ENCODE data around the gene SEMA4D. TPM values are rescaled to one million over a fixed set of nuclear protein-coding genes. Genes with fewer than 3 reads are reported as not detected.

The SEMA4D gene
- total and polyA plus RNA-seq, 5 experiments from 2014 or later = 154 to 573 (median 359) TPM

DNA sequence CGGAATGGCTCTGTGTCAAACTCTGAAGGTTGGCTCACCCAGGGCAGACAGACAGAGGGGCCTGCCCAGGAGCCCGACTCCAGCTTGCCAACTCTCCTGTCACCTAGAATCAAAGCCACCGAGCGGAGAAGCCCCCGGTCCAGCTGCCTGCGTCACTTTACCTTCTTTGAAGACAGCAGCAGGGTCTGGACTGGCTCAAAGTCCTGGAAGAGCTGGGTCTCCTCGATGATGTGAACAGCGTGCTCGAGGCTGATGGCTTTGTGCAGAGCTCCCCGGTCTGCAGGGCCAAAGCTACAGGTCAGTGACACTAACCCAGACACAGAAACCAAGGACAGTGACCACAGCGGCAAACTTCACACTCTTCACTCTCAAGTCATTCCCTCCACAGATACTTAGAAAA is 111.7 kb downstream of the SEMA4D start:
- ATAC-seq (no peak), DNase-seq (no peak)
- Mint-ChIP-seq H3K4me1 (peaks cover 20 to 40% (median 28%) of the 10 kb centered on the region in 4 donors), H3K27me3 (no peaks in the 10 kb centered on the region), H3K36me3 (peaks cover 0 to 94% (median 24%) of the 10 kb centered on the region in 3 donors), H3K27ac (peak overlapping the region in 6 of 10 donors; percentile 20 to 89 (median 50)), H3K4me3 (no peak overlapping the region), H3K9me3 (no peaks in the 10 kb centered on the region)
- POLR2A ChIA-PET = interaction anchor here (0.7 to 1.4 kb wide), 3 partner anchors 11 to 154 kb away, joined by 3 read pairs; no protein-coding TSS in a partner anchor

DNA sequence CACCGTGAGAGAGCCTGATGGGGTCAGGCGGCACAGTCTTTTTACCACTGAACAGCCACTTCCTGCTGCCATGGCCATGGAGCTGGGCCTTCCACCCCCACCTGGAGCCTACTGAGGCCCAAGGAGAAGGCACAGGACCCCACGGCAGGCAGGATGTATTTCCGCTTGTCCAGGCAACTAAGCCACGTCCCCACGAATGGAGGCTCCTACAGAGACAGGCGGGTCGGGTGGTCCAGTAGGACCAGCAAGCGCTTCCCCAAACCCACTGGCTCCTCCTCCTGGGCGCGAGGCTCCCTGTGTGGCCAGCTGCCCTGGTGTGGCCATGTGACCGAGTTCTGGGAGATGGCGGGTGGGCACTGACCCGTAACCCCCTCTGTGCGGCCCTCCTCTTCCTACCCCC is 113.1 kb downstream of the SEMA4D start:
- ATAC-seq (no peak), DNase-seq (no peak)
- POLR2A ChIA-PET = interaction anchor here (1.4 kb wide), 1 partner anchor 8 kb away, joined by 3 read pairs; no protein-coding TSS in a partner anchor
- peaks cover 0 to 94% (median 23%) of the 10 kb centered on the region in 3 donors for H3K36me3 Mint-ChIP-seq
- H3K27ac Mint-ChIP-seq = peak overlapping the region in 4 of 10 donors; percentile 34 to 91 (median 60)
- H3K4me1 Mint-ChIP-seq = peaks cover 23 to 51% (median 33%) of the 10 kb centered on the region in 4 donors
- no peaks in the 10 kb centered on the region for H3K9me3 Mint-ChIP-seq
- H3K4me3 Mint-ChIP-seq = peak overlapping the region in 1 of 10 donors; percentile 8
- H3K27me3 Mint-ChIP-seq = no peaks in the 10 kb centered on the region

DNA sequence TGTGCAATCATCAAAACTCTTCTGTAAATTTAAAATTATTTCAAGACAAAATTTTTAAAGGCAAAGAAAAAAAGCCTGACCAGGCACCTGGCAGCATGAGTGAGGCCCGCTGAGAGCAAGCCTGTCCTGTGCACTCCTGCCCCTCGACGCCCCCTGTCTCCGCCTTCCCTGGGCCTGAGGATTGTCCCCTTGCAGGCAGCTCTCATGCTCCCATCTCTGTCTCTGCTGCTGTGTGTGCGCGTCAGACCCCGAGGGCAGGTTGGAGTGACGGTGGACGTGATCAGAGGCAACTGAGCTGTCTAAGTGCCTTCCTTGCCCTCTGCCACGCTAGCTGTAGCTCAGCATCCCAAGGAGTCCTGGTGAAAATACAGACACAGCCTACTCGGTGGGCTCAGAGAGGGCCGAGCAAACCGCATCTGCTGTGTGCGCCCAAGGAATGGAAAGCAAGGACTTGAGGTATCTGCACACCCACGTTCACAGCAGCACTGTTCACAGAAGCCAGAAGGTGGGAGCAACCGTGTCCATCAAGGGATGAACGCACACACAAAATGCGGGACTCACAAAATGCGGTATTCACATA is 114.1 kb downstream of the SEMA4D start:
- DNase-seq (no peak), ATAC-seq (no peak)
- POLR2A ChIA-PET = interaction anchor here (1.4 kb wide), 1 partner anchor 9 kb away, joined by 3 read pairs; no protein-coding TSS in a partner anchor
- Mint-ChIP-seq H3K4me3 (peak overlapping the region in 1 of 10 donors; percentile 69), H3K36me3 (peaks cover 0 to 94% (median 31%) of the 10 kb centered on the region in 3 donors), H3K4me1 (peaks cover 26 to 56% (median 41%) of the 10 kb centered on the region in 4 donors), H3K27ac (peak overlapping the region in 6 of 10 donors; percentile 40 to 93 (median 67)), H3K9me3 (no peaks in the 10 kb centered on the region), H3K27me3 (no peaks in the 10 kb centered on the region)

DNA sequence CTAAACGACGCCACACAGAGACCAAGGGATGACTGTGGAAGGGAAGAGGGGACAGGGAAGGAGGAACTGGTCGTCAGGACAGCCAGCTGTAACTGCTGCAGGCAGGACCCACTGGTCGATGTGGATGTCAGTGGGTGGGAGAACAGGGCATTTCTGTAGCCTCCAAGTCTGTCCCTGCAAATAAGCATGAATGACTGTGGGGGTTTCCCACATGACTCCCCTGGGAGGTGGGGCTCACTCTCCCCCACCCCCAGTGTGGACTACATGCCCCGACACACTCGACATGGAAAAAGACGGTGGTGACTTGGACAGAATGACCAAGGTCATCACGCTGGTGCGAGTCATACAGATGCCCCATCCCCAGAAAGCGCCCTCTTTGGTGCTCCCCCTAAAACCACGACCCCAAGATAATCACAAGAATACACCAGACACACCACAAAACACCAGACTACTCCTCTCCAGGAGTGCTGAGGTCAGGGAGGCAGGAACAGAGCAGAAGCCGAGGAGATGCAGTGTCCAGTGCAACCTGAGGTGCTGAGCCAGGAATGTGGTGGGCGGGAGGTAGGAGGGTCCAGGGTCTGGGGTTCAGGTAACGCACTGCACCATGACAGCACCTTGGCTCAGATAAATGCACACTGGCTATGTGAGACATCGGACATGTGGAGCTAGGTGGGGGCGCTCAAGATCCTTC is 114.7 kb downstream of the SEMA4D start:
- no peak for ATAC-seq
- peaks cover 0 to 94% (median 35%) of the 10 kb centered on the region in 3 donors for H3K36me3 Mint-ChIP-seq
- H3K9me3 Mint-ChIP-seq = no peaks in the 10 kb centered on the region
- H3K4me1 Mint-ChIP-seq = peaks cover 26 to 58% (median 41%) of the 10 kb centered on the region in 4 donors
- no peaks in the 10 kb centered on the region for H3K27me3 Mint-ChIP-seq
- peak overlapping the region in 1 of 10 donors; percentile 36 for H3K4me3 Mint-ChIP-seq
- POLR2A ChIA-PET = interaction anchor here (0.6 to 1.8 kb wide), 4 partner anchors 9 to 1979 kb away, joined by 3 to 7 read pairs (median 4); no protein-coding TSS in a partner anchor
- no peak for DNase-seq
- peak overlapping the region; percentile 22 to 89 (median 60) for H3K27ac Mint-ChIP-seq

DNA sequence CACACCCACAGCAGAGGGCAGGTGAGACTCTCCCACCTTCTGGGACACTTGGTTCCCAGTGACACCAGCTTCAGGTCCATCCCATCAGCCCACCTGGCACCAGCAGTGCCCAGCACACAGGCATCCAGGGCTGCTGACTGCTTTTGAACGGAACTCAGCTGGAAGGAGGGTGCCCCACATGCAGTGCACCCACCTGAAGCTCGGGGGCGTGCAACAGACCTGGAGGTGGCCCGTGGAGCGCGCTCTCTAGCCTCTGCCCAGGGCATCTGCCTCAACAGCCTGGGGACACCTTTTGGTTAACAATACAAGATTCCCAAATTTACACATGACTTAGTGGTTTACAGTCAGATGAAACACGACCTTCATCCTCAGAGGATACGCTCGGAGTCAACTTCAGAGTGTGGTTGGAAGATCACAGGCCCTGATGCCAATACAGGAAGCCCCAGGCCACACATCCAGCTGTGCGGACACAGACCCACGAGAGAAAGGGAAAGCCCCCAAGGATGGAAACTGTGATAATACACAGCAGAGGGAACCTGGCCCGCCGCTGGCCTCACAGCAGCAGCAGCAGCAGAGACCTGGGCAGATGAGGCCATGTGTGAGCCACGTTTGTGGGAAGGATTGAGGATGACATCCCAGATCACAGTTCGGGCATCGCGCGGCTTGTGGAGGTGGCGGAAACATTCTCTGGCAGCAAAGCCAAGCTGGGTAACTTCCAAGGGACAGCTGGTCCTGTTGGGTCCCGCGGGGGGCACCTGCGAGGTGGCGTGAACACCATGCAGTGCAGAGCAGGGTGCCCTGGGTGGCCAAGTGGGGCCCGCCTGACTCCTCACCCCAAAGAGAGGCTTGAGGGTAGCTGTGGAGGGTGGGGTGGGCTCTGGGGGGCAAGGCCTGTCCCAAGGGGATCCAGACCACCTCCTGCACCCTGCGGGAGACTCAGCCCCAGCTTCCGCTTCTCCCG is 115.6 kb downstream of the SEMA4D start:
- POLR2A ChIA-PET = interaction anchor here (0.6 to 1.8 kb wide), 4 partner anchors 9 to 1980 kb away, joined by 3 to 7 read pairs (median 4); no protein-coding TSS in a partner anchor
- DNase-seq = no peak
- Mint-ChIP-seq H3K4me3 (peak overlapping the region in 4 of 10 donors; percentile 15 to 56 (median 28)), H3K36me3 (peaks cover 0 to 94% (median 42%) of the 10 kb centered on the region in 3 donors), H3K9me3 (no peaks in the 10 kb centered on the region), H3K27ac (peak overlapping the region in 9 of 10 donors; percentile 56 to 95 (median 80)), H3K4me1 (peaks cover 26 to 60% (median 43%) of the 10 kb centered on the region in 4 donors), H3K27me3 (no peaks in the 10 kb centered on the region)
- peak in 1 of 2 donors; percentile 32 for ATAC-seq

DNA sequence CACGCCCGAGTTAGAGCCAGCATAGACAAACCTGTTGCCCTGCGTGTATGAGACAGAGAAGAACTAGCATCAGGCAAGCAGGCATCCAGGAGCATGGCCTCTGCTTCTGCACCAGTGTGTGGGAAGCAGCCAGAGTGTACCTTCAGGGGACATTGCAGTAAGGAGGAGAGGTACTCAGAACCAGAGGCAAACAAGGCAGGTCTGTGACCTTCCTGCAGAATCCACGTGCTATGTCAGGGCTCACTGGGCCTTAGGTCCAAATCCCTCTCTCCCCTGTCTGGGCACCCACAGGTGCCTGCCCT is 116.7 kb downstream of the SEMA4D start:
- H3K27ac Mint-ChIP-seq = peak overlapping the region in 8 of 10 donors; percentile 22 to 95 (median 75)
- H3K36me3 Mint-ChIP-seq = peaks cover 4 to 93% (median 39%) of the 10 kb centered on the region in 3 donors
- H3K4me3 Mint-ChIP-seq = peak overlapping the region in 1 of 10 donors; percentile 14
- DNase-seq (no peak), ATAC-seq (no peak)
- H3K27me3 Mint-ChIP-seq = no peaks in the 10 kb centered on the region
- peaks cover 31 to 68% (median 51%) of the 10 kb centered on the region in 4 donors for H3K4me1 Mint-ChIP-seq
- no peaks in the 10 kb centered on the region for H3K9me3 Mint-ChIP-seq
- POLR2A ChIA-PET = no interaction called here

DNA sequence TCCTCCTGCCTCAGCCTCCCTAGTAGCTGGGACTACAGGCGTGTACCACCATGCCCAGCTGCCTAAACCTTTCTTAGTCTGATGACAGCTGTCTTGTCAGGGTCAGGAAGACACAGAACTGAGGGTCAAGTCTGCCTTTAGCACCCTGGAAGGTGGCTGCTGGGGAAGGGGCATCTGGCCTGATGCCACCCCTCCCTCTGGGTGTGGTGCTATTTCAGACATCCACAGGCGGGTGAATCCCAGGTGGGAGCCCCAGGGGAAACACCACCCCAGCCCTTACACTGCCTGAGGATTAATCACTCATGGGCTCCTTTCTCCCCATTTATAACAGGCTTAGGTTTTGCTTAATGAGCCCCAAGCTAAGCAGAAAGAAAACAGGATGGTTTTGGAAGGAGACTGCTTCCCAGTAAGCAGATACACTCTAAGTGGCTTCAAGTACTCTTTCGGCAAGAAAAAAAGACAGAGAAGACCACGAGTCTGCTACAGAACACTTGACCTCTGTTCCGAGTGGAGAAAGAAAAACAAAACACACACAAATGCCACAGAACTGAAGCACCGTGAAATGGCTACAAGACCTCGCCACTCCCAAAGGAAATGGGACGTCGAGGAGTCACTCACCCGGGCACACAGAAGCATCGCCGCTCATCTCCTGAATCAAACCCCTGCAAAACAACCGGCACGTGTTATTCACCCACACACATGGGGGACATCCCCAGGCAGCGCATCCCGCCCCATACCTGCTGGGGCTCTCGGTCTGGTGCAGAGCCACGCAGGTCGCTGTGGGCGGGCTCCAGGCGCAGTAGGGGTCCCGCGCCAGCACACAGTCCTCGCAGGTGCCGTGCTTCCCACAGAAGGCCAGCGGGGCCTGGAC is 117.2 kb downstream of the SEMA4D start:
- peaks cover 34 to 69% (median 56%) of the 10 kb centered on the region in 4 donors for H3K4me1 Mint-ChIP-seq
- peak overlapping the region in 9 of 10 donors; percentile 36 to 95 (median 78) for H3K27ac Mint-ChIP-seq
- no peaks in the 10 kb centered on the region for H3K27me3 Mint-ChIP-seq
- peak overlapping the region in 3 of 10 donors; percentile 12 to 26 (median 14) for H3K4me3 Mint-ChIP-seq
- peaks cover 4 to 88% (median 36%) of the 10 kb centered on the region in 3 donors for H3K36me3 Mint-ChIP-seq
- POLR2A ChIA-PET = interaction anchor here (0.9 to 1.1 kb wide), 2 partner anchors 15 to 168 kb away, joined by 3 to 4 read pairs; no protein-coding TSS in a partner anchor
- no peak for ATAC-seq
- no peaks in the 10 kb centered on the region for H3K9me3 Mint-ChIP-seq
- no peak for DNase-seq

DNA sequence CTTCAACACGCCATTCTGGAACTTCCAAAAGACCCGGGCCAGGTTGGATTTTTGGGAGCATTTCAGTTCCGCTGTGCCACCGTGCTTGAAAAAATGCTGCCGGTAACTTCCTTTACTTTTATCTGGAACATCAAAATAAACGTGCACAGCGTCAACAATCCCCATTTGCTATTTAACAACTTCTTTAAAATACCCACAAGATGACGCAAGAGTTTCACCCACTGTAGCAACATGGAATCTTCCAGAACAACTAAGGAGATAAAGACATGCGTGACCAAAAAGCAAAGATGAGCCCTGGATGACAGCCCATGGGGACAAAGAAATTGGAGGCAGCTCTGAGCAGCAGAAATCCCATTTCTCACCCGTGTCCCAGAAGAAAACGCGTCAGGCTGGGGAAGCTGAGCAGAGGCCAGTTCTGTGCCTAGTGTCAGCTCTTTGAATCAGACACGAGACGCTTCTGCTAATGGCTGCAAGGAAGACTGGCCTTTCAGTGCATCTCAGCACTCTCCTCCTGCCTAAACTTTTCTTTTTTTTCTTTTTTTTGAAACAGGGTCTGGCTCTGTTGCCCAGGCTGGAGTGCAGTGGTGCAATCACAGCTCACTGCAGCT is 118.3 kb downstream of the SEMA4D start:
- POLR2A ChIA-PET = interaction anchor here (0.9 to 1.1 kb wide), 2 partner anchors 14 to 169 kb away, joined by 3 to 4 read pairs; no protein-coding TSS in a partner anchor
- Mint-ChIP-seq H3K9me3 (no peaks in the 10 kb centered on the region), H3K27ac (peak overlapping the region; percentile 7 to 95 (median 82)), H3K4me1 (peaks cover 38 to 77% (median 66%) of the 10 kb centered on the region in 4 donors), H3K4me3 (peak overlapping the region in 3 of 10 donors; percentile 18 to 32 (median 18)), H3K27me3 (no peaks in the 10 kb centered on the region), H3K36me3 (peaks cover 4 to 80% (median 33%) of the 10 kb centered on the region in 3 donors)
- DNase-seq = peak in 2 of 10 donors; percentile 43 to 46
- ATAC-seq = peak in 1 of 2 donors; percentile 48

DNA sequence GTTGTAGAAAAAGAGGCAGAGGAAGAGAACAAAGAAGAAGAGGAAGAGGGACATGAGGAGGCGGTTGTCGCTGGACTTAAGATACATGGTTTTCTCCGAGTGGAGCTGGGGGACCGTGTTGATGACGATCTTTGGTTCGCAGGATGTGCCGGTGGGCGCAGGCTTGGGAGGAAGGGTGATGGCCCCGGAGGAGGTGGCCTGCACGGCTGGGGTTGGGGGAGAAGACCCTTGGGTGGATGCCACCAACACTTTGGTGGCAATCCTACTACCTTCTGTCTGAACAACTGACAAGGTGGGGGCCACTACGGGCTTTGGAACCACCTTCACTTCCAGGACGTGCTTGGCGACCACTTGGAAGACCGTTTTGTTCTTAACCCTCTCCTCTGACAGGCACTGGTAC is 118.9 kb downstream of the SEMA4D start:
- no peak overlapping the region for H3K4me3 Mint-ChIP-seq
- POLR2A ChIA-PET = no interaction called here
- peak overlapping the region; percentile 53 to 95 (median 85) for H3K27ac Mint-ChIP-seq
- peaks cover 4 to 74% (median 29%) of the 10 kb centered on the region in 3 donors for H3K36me3 Mint-ChIP-seq
- ATAC-seq (no peak), DNase-seq (no peak)
- no peaks in the 10 kb centered on the region for H3K27me3 Mint-ChIP-seq
- H3K4me1 Mint-ChIP-seq = peaks cover 38 to 78% (median 69%) of the 10 kb centered on the region in 4 donors
- no peaks in the 10 kb centered on the region for H3K9me3 Mint-ChIP-seq

DNA sequence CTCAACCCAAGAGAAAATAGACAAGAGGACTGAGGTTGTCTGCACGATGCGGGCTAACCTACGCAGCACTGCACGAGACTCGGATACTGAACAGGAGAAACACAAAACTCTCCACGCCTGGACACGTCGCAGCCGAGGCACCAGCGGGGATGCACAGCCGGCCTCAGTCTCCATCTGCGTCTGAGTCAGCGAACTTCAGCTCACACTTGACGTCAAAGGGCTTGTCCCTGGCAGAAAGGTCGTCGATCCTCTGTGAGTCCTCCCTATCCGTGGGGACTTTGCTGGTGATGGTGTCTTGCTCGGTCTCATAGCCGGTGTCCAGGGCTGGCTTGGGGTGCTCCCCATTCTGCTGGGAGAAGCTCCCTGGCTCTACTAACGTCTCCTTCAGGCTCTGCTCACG is 119.4 kb downstream of the SEMA4D start:
- ATAC-seq = no peak
- H3K4me1 Mint-ChIP-seq = peaks cover 37 to 78% (median 71%) of the 10 kb centered on the region in 4 donors
- H3K27ac Mint-ChIP-seq = peak overlapping the region in 8 of 10 donors; percentile 17 to 95 (median 78)
- peaks cover 4 to 70% (median 29%) of the 10 kb centered on the region in 3 donors for H3K36me3 Mint-ChIP-seq
- peak in 1 of 10 donors; percentile 10 for DNase-seq
- H3K9me3 Mint-ChIP-seq = no peaks in the 10 kb centered on the region
- H3K27me3 Mint-ChIP-seq = no peaks in the 10 kb centered on the region
- H3K4me3 Mint-ChIP-seq = peak overlapping the region in 1 of 10 donors; percentile 28
- POLR2A ChIA-PET = interaction anchor here (2.0 kb wide), 1 partner anchor 10 kb away, joined by 4 read pairs; no protein-coding TSS in a partner anchor
